PC-9 (cell line): Measurements from ENCODE around the gene GNG8.

Source experiments
- CTCF ChIP-seq: fragments of 200-600 bp; sonication (generic); conservative IDR thresholded peaks from 2 replicates; pipeline ENCODE4 v1.6.1; 2017; ENCODE audit warnings: mixed run types, antibody characterized with exemption, mild to moderate bottlenecking, moderate library complexity
- EZH2 ChIP-seq: fragments of 200-600 bp; sonication (generic); IDR thresholded peaks from 2 replicates; pipeline ENCODE4 v1.8.0; 2017; ENCODE audit warnings: antibody characterized with exemption, low read depth

DNA sequence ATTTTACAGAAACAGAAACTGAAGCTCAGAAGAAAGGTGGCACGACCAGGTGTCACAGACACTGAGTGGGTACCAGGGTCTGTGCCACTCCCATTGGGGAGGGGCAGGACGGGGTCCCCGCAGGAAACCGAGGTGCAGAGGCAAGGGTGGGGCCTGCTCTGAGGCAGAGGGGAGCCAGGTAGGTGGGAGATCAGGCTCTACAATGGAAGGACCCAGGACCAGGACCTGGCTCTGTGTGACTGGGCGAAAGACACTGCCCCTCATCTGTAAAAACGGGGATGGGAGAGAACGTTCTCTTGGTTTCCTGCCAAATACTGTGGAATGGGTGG lies 13.9 kb downstream of the GNG8 start:
- TF ChIP-seq CTCF, result no peak
- no peak for TF ChIP-seq EZH2
